ENCODE results near the gene SOWAHC. TPM values are rescaled to one million over a fixed set of nuclear protein-coding genes. Genes with fewer than 3 reads are reported as not detected.
"Not testable (repeated sequence)": the region's sequence is repeated elsewhere in the genome, so short reads cannot be mapped to it uniquely, and the experiment has no call there.

The SOWAHC gene
- total RNA-seq (2022) = 20.3 and 21.4 TPM in 2 replicates
- Bru-seq, nascent RNA = percentile 95 among the genes with signal in this experiment
- BruChase-seq, experiment 1, labeled RNA remaining after a 2-hour chase = percentile 99 among the genes with signal in this experiment
- percentile 92 among the genes with signal in this experiment for BruChase-seq, experiment 2, labeled RNA remaining after a 6-hour chase
- long read RNA-seq, full-length matches to known transcripts = 26 of 26 reads
- long read RNA-seq, partial matches to known transcripts = 0 of 26 reads
- long read RNA-seq, other reads (novel, unspliced or antisense) = 0 of 26 reads

- intact Hi-C loops (cut with micrococcal nuclease; ENCODE audit: unreplicated experiment) = loop anchor here (1.0 to 2.0 kb wide), 4 partner anchors 10 to 77 kb away; no protein-coding TSS in a partner anchor
Measured at GRCh38 chr2:109613922-109614714, at the start of gene SOWAHC, which contains the start of gene SEPTIN10. Gene SOWAHC (plus strand): TSS chr2:109614364. CDS start chr2:109614490, 126 bp downstream. Gene SEPTIN10 (minus strand): TSS chr2:109613966. CDS start chr2:109613827, 139 bp downstream.

GRCh38 chr2:109575373-109575772 lies 38.8 kb upstream of the SOWAHC start:
- no TSS peak for BruUV-seq (replicated peaks)
- H3K36me3 ChIP-seq (ENCODE audit: control insufficient read depth, insufficient read depth, low read length) = no peaks in the 10 kb centered on the region

More at GRCh38 chr2:109613922-109614714, at the start of gene SOWAHC, which contains the start of gene SEPTIN10:
- no peak for TF ChIP-seq CTCF (IDR thresholded peaks at IDR 0.05; ENCODE audit: insufficient read depth in 1 of 2, low read depth in 1 of 2, low read length in 1 of 2, severe bottlenecking in 1 of 2, unreplicated experiment in 1 of 2)
- Mint-ChIP-seq H3K4me1 (ENCODE audit: low read depth, unreplicated experiment) (peaks cover 24% of the 10 kb centered on the region), H3K27me3 (ENCODE audit: insufficient read depth, unreplicated experiment) (no peaks in the 10 kb centered on the region), H3K4me3 (ENCODE audit: unreplicated experiment) (peak within 1 kb of the TSS; percentile 95), H3K27ac (ENCODE audit: unreplicated experiment) (peak within 1 kb of the TSS; percentile 95), H3K36me3 (ENCODE audit: insufficient read depth, unreplicated experiment) (peaks cover 26% of the 10 kb centered on the region), H3K9me3 (ENCODE audit: unreplicated experiment) (no peaks in the 10 kb centered on the region)
- CTCF ChIA-PET = interaction anchor here (0.8 to 3.1 kb wide), 9 partner anchors 9 to 122 kb away, joined by 3 to 27 read pairs (median 7); no protein-coding TSS in a partner anchor
- peak; percentile 99 to 100 for DNase-seq
- no TSS peak for BruUV-seq (replicated peaks)
- POLR2A ChIA-PET = interaction anchor here (0.5 to 2.4 kb wide), 14 partner anchors 9 to 102 kb away, joined by 3 to 29 read pairs (median 4); no protein-coding TSS in a partner anchor
- H3K9me3 ChIP-seq = no peaks in the 10 kb centered on the region
- peak within 1 kb of the TSS; percentile 73 for H3K4me3 ChIP-seq (ENCODE audit: low read depth, low read length)
- H3K27me3 ChIP-seq (replicated peaks; ENCODE audit: control insufficient read depth, insufficient read depth, low read length) = no peaks in the 10 kb centered on the region
- H3K36me3 ChIP-seq (ENCODE audit: control insufficient read depth, insufficient read depth, low read length) = no peaks in the 10 kb centered on the region; the same call in 1 of the 2 replicates
- peaks cover 32% of the 10 kb centered on the region for H3K4me1 ChIP-seq

GRCh38 chr2:109577630-109578029 lies 36.5 kb upstream of the SOWAHC start:
- H3K4me3 ChIP-seq (ENCODE audit: low read depth, low read length); H3K4me1 ChIP-seq; BruUV-seq (replicated peaks); H3K9me3 Mint-ChIP-seq (ENCODE audit: unreplicated experiment); H3K9me3 ChIP-seq; H3K4me1 Mint-ChIP-seq (ENCODE audit: low read depth, unreplicated experiment); H3K27me3 ChIP-seq (replicated peaks; ENCODE audit: control insufficient read depth, insufficient read depth, low read length); POLR2A ChIA-PET; intact Hi-C loops (cut with micrococcal nuclease; ENCODE audit: unreplicated experiment); H3K4me3 Mint-ChIP-seq (ENCODE audit: unreplicated experiment); H3K27me3 Mint-ChIP-seq (ENCODE audit: insufficient read depth, unreplicated experiment); H3K27ac Mint-ChIP-seq (ENCODE audit: unreplicated experiment); H3K36me3 ChIP-seq (ENCODE audit: control insufficient read depth, insufficient read depth, low read length); DNase-seq: not testable (repeated sequence)
- peaks cover 12% of the 10 kb centered on the region for H3K36me3 Mint-ChIP-seq (ENCODE audit: insufficient read depth, unreplicated experiment)
- CTCF ChIA-PET = interaction anchor here (0.7 kb wide), 1 partner anchor 278 kb away, joined by 11 read pairs; no protein-coding TSS in a partner anchor

More at GRCh38 chr2:109575373-109575772, 38.8 kb upstream of the SOWAHC start:
- H3K27ac Mint-ChIP-seq (ENCODE audit: unreplicated experiment) = no peak overlapping the region
- no peaks in the 10 kb centered on the region for H3K9me3 ChIP-seq
- no peaks in the 10 kb centered on the region for H3K4me1 ChIP-seq
- H3K36me3 Mint-ChIP-seq (ENCODE audit: insufficient read depth, unreplicated experiment) = peaks cover 12% of the 10 kb centered on the region
- no peak for TF ChIP-seq CTCF (IDR thresholded peaks at IDR 0.05; ENCODE audit: insufficient read depth in 1 of 2, low read depth in 1 of 2, low read length in 1 of 2, severe bottlenecking in 1 of 2, unreplicated experiment in 1 of 2)
- DNase-seq = no peak
- no peaks in the 10 kb centered on the region for H3K27me3 Mint-ChIP-seq (ENCODE audit: insufficient read depth, unreplicated experiment)
- ChIA-PET CTCF (no interaction called here), POLR2A (no interaction called here)
- H3K4me1 Mint-ChIP-seq (ENCODE audit: low read depth, unreplicated experiment) = peaks cover 8% of the 10 kb centered on the region
- intact Hi-C loops (cut with micrococcal nuclease; ENCODE audit: unreplicated experiment) = no loop called here
- no peak overlapping the region for H3K4me3 Mint-ChIP-seq (ENCODE audit: unreplicated experiment)
- H3K27me3 ChIP-seq (replicated peaks; ENCODE audit: control insufficient read depth, insufficient read depth, low read length) = no peaks in the 10 kb centered on the region
- H3K9me3 Mint-ChIP-seq (ENCODE audit: unreplicated experiment) = no peaks in the 10 kb centered on the region
- no peak overlapping the region for H3K4me3 ChIP-seq (ENCODE audit: low read depth, low read length)

Measured in Caco-2 (cell line).